Measurements from ENCODE around the gene LEFTY1. TPM values are rescaled to one million over a fixed set of nuclear protein-coding genes. Genes with fewer than 3 reads are reported as not detected.

Gene LEFTY1
- total RNA-seq, 1 experiment from 2014 or later: not detected

DNA sequence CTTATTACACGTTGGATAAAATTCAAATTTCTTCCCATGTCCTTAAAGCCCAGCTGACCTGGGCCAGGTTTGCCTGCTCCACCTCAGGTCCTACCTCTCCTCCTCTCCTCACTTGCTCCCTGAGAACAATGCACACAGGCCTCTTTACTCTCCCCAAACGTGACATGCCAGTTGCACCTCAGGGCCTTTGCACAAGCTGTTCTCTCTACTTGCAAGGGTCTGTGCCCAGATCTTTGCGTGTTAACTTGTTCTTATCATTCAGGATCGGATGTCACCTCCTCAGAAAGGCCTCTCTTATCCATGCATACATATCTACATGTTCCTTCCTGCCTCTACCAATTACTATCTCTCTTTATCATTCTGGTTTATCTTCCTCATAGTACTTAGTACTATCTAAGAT, 14.7 kb upstream of the LEFTY1 start:
- Histone ChIP-seq H3K4me3 (ENCODE audit: low read depth in 2 of 2, low read length in 2 of 2) (no peak overlapping the region), H3K27ac (ENCODE audit: low read length) (no peak overlapping the region), H3K36me3 (ENCODE audit: control insufficient read depth, insufficient read depth, low read length) (no peaks in the 10 kb centered on the region), H3K9me3 (ENCODE audit: control insufficient read depth, insufficient read depth, low read depth, low read length) (no peaks in the 10 kb centered on the region), H3K27me3 (ENCODE audit: control insufficient read depth, insufficient read depth, low read length) (no peaks in the 10 kb centered on the region), H3K4me1 (ENCODE audit: control insufficient read depth, insufficient read depth, low read length) (no peaks in the 10 kb centered on the region)
- CTCF ChIA-PET: no interaction called here
- POLR2A ChIA-PET: no interaction called here
- no peak for TF ChIP-seq TCF7L2 (IDR thresholded peaks at IDR 0.05; ENCODE audit: low read depth, low read length)
- TF ChIP-seq SIN3A (IDR thresholded peaks at IDR 0.05; ENCODE audit: borderline replicate concordance, insufficient read depth, low read depth, low read length): no peak
- TF ChIP-seq, protein P1, sequence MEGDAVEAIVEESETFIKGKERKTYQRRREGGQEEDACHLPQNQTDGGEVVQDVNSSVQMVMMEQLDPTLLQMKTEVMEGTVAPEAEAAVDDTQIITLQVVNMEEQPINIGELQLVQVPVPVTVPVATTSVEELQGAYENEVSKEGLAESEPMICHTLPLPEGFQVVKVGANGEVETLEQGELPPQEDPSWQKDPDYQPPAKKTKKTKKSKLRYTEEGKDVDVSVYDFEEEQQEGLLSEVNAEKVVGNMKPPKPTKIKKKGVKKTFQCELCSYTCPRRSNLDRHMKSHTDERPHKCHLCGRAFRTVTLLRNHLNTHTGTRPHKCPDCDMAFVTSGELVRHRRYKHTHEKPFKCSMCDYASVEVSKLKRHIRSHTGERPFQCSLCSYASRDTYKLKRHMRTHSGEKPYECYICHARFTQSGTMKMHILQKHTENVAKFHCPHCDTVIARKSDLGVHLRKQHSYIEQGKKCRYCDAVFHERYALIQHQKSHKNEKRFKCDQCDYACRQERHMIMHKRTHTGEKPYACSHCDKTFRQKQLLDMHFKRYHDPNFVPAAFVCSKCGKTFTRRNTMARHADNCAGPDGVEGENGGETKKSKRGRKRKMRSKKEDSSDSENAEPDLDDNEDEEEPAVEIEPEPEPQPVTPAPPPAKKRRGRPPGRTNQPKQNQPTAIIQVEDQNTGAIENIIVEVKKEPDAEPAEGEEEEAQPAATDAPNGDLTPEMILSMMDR (IDR thresholded peaks at IDR 0.05): no peak
- TF ChIP-seq, protein P2, sequence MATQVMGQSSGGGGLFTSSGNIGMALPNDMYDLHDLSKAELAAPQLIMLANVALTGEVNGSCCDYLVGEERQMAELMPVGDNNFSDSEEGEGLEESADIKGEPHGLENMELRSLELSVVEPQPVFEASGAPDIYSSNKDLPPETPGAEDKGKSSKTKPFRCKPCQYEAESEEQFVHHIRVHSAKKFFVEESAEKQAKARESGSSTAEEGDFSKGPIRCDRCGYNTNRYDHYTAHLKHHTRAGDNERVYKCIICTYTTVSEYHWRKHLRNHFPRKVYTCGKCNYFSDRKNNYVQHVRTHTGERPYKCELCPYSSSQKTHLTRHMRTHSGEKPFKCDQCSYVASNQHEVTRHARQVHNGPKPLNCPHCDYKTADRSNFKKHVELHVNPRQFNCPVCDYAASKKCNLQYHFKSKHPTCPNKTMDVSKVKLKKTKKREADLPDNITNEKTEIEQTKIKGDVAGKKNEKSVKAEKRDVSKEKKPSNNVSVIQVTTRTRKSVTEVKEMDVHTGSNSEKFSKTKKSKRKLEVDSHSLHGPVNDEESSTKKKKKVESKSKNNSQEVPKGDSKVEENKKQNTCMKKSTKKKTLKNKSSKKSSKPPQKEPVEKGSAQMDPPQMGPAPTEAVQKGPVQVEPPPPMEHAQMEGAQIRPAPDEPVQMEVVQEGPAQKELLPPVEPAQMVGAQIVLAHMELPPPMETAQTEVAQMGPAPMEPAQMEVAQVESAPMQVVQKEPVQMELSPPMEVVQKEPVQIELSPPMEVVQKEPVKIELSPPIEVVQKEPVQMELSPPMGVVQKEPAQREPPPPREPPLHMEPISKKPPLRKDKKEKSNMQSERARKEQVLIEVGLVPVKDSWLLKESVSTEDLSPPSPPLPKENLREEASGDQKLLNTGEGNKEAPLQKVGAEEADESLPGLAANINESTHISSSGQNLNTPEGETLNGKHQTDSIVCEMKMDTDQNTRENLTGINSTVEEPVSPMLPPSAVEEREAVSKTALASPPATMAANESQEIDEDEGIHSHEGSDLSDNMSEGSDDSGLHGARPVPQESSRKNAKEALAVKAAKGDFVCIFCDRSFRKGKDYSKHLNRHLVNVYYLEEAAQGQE (IDR thresholded peaks at IDR 0.05; ENCODE audit: insufficient read depth in 1 of 2, low read depth in 2 of 2, low read length in 1 of 2): no peak
- no peak for TF ChIP-seq POLR2AphosphoS5 (IDR thresholded peaks at IDR 0.05; ENCODE audit: low read depth, low read length)
- ATAC-seq: no peak
- no TSS peak for BruUV-seq (replicated peaks)
- intact Hi-C loops (cut with micrococcal nuclease; ENCODE audit: unreplicated experiment) (no loop called here), in situ Hi-C loops (cut with HindIII; ENCODE audit: low pct_unique_long_range_greater_than_20kb, low sequenced_read_pairs) (no loop called here)
- no peak for DNase-seq (ENCODE audit: low read depth, low spot score)

DNA sequence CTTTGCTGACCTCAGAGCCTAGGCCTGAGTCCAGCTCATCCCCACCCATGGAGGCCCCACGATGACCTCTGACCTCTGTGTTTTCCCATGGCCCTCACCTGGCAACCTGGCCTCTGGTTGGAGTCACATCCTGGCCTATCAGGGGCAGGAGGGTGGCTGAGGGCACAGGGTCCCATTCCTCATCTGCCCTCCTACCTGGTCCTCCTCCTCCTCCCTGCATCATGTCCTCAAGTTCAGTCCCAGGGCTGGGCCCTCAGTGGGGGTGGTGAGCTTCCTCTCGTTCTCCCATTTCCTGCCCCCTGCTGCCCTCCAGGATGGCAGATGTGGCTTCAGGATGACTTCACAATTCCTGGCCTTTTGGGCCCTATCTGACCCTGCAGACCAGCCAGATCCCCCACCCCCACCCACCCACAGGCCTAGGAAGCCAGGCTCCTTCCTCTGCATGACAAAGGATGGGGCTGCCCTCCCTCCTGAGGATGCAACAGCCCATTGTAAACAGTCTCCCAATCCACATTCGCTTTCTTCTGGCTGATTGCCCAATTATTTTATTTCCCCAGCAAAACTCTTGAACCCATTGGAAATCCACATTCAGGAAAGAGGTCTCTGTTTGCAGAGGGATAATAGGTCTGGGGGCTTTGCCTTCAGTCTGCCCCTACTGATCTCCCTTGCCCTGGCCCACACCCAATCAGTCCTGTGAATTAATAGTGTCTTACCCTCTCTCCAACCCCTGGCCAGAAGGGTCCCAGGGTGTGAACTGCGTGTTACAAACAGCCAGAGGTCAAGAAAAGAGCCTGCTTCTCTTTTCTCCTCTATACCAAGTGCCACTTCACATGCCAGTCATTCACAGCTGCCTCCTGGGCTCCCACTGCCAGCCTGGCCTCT, 10.3 kb upstream of the LEFTY1 start:
- BruUV-seq (replicated peaks): no TSS peak
- ChIA-PET POLR2A (no interaction called here), CTCF (interaction anchor here (0.6 kb wide), 1 partner anchor 426 kb away, joined by 3 read pairs; no protein-coding TSS in a partner anchor)
- DNase-seq (ENCODE audit: low read depth, low spot score) (no peak), ATAC-seq (no peak)
- Histone ChIP-seq H3K4me1 (ENCODE audit: control insufficient read depth, insufficient read depth, low read length) (peaks cover 5% of the 10 kb centered on the region), H3K27me3 (ENCODE audit: control insufficient read depth, insufficient read depth, low read length) (no peaks in the 10 kb centered on the region), H3K4me3 (ENCODE audit: low read depth in 2 of 2, low read length in 2 of 2) (no peak overlapping the region), H3K27ac (ENCODE audit: low read length) (no peak overlapping the region), H3K36me3 (ENCODE audit: control insufficient read depth, insufficient read depth, low read length) (no peaks in the 10 kb centered on the region), H3K9me3 (ENCODE audit: control insufficient read depth, insufficient read depth, low read depth, low read length) (no peaks in the 10 kb centered on the region)
- no peak for TF ChIP-seq POLR2AphosphoS5 (IDR thresholded peaks at IDR 0.05; ENCODE audit: low read depth, low read length)
- no peak for TF ChIP-seq SIN3A (IDR thresholded peaks at IDR 0.05; ENCODE audit: borderline replicate concordance, insufficient read depth, low read depth, low read length)
- no peak for TF ChIP-seq TCF7L2 (IDR thresholded peaks at IDR 0.05; ENCODE audit: low read depth, low read length)
- TF ChIP-seq, protein P2 (IDR thresholded peaks at IDR 0.05; ENCODE audit: insufficient read depth in 1 of 2, low read depth in 2 of 2, low read length in 1 of 2): no peak
- TF ChIP-seq, protein P1 (IDR thresholded peaks at IDR 0.05): no peak
- intact Hi-C loops (cut with micrococcal nuclease; ENCODE audit: unreplicated experiment): no loop called here
- in situ Hi-C loops (cut with HindIII; ENCODE audit: low pct_unique_long_range_greater_than_20kb, low sequenced_read_pairs): no loop called here

All from Panc1 (cell line).